Right ventricle myocardium superior (tissue), 1 donor: ENCODE measurements around the gene NDOR1. TPM values are rescaled to one million over a fixed set of nuclear protein-coding genes. Genes with fewer than 3 reads are reported as not detected.
A peak's percentile ranks its signal among the peaks of the same experiment; 100 is the strongest.

Source experiments
- ATAC-seq: fragments of 200-7000 bp; cut with Tn5 transposase; one replicate; pipeline ENCODE4 v1.9.1; 2020; ENCODE audit warnings: mild to moderate bottlenecking; ENCODE audit not compliant: poor library complexity
- DNase-seq: peaks from one replicate; pipeline ENCODE4 v3.0.0-alpha.2; 2020
- intact Hi-C: fragments of 100-400 bp; cut with DNase I; formaldehyde crosslinking; loops from one replicate; pipeline ENCODE4 v1.11.2; 2022
- total RNA-seq: library from RNA; stranded (reverse); fragmentation: NEBNext Ultra II Directional; extraction: Animal tissue kit (Norgen Biotek cat#: 25700); gene quantifications from one replicate; pipeline ENCODE4 v1.2.1, GENCODE V29; 2021
- donor health status: DM: no; HTN: yes; CAD: no; lungs with severe emphysema.

The NDOR1 gene
- total RNA-seq, 1 donor from 2014 or later, result 5.5 TPM

DNA sequence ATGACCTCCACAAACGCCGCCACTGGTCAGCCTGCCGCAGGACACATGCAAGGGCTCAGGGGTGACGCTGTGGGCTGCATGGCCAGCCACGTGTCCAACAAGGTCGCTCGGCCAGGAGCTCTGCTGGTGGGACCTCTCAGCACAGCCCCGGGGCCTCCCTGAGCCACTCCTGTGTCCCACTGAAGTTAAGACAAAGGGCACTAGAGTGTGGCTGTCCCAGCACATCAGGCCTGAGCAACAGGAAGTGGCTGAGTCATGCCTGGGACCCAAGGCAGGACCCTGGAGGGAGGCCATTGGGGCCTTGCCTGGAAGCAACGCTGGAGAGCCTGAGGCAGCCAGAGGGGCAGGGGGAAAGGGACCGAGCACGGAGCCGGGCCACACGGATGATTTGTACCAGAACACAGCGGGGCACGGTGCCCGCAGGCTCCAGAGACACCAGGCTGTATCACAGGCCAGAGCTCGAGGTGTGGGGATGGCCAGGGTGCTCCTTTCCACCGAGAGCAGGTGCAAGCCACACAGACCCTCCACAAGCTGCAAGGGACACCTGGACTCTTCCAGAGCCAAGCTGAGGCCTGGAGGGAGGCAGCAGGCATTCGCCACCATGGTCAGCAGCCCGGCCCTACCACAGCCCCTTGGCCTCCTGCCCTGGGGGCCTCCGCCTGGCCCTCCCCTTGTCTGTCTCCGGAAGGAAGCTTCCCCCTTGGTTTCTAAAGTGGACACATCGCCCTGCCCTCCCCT, 27.1 kb upstream of the NDOR1 start:
- DNase-seq, result no peak
- no peak for ATAC-seq
- intact Hi-C loops, result no loop called here

DNA sequence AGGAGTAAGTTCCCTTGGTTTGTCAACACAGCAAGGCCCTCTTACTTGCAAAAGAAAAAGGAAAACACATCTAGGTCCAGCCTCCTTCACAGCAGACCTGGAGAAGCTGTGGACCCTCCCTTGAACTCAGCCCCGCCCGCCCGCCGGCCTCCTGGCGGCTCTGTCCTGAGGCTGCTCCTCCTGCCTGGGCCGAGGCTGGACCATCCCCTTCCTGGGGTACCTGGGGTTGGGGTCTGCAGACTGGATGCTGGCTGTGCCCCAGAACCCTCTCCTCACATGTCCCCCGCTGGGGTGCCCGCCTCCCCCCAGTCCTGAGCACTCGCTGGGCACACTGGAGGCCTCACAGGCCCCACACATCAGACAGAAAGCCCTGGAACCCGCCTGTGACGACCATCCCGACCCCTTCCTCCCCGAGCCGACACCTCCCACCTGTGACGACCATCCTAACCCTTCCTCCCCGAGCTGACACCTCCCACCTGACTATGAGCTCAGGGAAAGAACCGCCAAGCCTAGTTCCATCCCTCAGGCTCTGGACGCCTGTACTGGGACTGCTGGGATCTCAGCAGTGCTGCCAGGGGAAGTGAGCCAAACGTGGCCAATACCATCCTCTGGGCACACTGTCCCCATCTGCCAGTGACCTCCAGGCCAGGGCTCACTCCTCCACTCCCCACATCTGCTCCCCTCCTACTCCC, 26.4 kb upstream of the NDOR1 start:
- no peak for DNase-seq
- no peak for ATAC-seq
- intact Hi-C loops, result no loop called here

DNA sequence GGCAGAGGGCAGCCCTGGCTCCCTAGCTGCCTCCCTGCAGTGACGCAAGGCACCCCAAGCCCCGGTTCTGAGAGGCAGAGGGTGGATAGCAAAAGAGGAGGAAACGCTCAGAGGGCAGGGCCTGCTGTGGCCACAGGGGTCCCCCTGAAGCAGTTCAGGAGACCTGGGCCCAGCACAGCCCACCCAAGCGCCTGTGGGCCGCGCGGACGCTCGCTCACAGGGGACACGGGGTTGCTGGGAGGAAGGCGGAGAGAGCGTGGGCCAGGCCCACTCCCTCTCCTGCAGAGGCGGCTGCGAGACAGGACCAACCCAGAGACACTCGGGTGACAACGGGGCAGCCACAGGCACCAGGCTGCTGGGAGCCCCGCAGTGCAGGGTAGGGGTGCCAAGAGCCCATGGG, 25.7 kb upstream of the NDOR1 start:
- no peak for ATAC-seq
- DNase-seq, result no peak
- intact Hi-C loops, result no loop called here

DNA sequence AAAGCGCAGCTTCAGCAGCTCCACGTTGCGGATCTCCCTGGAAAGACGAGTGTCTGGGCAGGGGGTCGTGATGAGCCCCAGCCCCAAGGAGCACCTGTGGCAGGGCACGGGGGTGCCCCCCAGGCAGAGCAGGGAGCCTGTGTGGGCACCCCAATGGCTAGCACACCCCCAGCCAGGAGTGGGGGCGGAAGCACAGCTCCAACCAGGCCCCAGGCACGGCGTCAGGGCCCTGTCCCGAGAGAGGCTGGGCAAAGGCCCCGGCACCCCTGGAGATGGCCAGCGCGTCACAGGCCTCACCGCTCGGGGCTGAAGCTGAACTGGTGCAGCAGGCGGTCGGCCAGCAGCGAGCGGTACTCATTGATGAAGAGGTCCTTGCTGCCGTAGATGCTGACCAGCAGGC, 25.0 kb upstream of the NDOR1 start:
- intact Hi-C loops, result no loop called here
- DNase-seq (no peak), ATAC-seq (no peak)

DNA sequence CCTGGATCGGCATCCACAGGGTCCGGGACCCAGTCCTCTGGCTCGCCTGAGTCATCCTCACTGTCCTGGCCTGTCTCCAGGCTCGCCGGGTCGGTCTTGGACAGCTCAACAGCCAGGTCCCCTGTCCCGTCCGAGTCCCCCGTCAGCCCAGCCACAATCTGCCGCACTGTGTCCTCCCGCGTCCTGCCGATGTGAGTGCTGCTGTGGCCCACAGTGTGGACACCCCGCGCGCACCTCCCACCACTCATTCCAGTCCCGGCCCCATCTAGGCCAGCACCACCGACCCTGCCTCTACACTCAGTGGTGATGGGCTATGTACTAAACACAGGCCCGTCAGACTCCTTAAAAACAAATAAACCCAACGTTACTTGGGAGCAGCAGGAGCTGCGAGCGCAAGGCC, 23.8 kb upstream of the NDOR1 start:
- no peak for ATAC-seq
- intact Hi-C loops, result no loop called here
- no peak for DNase-seq

DNA sequence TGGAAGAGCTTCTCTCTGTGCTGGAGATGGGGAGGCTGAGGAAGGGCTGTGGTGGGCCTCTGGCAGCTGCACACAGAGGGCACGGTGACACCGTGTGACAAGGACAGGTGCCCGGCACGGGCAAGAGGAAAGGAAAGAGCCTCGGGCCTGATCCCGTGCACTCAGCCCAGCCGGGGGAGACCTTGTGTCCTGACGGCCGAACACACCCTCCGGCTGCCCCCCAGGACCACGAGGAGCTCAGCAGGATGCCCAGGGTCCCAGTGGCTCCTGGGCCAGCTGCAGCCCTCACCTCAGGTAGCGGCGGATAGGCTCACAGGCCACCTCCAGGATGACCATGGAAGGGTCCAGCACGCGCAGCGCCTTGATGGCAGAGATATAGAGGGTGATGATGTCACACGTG, 22.7 kb upstream of the NDOR1 start:
- ATAC-seq, result no peak
- DNase-seq, result no peak
- intact Hi-C loops, result no loop called here

DNA sequence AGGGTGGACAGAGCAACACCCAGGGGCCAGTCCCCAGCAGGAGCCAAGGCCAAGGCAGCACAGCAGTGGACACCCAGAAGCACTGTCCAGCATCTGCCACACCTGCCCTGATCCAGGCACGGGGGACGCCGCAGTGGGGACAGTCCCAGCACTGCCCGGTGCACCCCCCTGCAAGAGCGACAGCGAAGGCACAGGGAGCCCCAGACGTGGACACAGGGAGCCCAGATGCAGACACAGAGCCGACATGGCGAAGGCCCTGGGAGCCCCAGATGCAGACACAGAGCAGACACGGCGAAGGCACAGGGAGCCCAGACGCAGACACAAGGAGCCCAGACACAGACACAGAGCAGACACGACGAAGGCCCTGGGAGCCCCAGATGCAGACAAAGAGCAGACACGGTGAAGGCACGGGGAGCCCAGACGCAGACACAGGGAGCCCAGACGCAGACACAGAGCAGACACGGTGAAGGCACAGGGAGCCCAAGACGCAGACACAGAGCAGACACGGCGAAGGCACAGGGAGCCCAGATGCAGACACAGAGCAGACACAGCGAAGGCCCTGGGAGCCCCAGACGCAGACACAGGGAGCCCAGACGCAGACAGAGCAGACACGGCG, 21.4 kb upstream of the NDOR1 start:
- ATAC-seq, result no peak
- intact Hi-C loops, result no loop called here
- no peak for DNase-seq

DNA sequence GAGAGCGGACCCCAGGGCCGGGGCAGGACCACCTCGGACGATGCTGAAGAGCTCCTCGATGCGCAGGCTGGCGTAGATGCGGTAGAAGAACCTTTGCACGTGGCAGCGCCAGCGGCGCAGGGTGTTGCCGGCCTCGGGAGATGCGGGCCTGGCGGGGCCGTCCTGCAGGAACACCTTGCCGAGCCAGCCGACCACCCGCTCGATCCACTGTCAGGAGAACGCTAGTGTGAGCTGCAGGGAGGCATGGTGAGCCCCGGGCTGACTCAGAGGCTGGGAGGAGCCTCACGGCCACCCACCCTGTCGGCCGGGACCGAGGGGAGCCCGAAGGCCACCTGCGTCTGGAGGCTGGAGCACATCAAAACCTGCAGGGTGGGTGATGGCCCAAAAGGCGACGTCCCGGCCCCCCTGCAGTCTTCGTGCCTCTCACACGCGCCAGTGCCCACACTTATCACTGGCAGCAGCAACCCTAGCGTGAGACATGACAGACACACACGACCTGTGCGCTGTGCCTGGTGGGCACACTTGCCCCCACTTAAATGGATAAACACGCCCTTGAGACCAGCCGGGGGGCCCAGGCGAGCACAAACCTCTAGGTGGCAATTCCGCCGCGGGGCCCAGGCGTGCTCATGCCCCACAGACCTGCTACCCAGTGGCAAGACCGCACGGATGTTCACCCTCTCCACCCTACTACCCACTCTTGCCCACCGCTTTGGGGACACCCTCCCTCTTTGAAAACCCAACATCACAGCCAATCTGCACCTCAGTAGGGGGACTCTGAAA, 20.4 kb upstream of the NDOR1 start:
- ATAC-seq, result no peak
- intact Hi-C loops, result no loop called here
- DNase-seq, result no peak

DNA sequence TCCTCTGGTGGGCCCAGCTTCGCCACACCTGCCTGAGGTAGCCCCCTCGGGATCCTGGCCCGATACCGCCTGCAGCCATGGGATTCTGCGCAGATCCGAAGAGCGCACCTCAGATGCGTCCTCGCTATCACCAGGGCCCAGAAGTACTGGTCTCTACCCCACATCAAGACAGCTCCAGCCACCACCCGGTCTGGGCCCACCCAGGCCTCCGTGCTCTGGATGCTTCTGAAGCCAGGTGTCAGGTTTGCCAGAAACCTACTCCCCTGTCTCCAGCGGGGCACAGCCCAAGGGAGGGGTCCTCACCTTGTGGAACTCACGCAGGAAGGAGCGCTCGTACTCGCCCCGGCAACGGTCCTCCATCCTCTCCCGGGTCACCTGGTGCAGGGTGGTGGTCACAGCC, 19.6 kb upstream of the NDOR1 start:
- intact Hi-C loops, result no loop called here
- ATAC-seq (no peak), DNase-seq (no peak)

DNA sequence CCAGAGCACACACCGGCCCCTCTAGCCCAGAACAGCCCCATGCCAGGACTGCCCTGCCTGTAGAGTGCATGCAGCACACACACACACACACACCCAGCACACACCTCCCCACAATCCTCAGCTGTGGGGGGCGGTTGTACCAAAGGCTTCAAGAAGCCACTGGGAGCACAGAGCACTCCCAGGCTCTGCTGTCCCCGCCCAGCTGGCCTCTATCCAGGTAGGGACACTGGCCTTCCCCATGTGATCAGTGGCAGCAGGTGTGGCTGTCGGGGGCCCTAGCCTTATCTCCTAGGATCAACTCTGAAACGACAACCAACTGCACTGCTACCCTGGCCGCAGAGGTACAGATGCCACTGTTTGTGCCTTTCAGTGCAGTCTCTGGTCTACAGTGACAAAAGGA, 19.1 kb upstream of the NDOR1 start:
- intact Hi-C loops, result no loop called here
- DNase-seq, result no peak
- no peak for ATAC-seq

DNA sequence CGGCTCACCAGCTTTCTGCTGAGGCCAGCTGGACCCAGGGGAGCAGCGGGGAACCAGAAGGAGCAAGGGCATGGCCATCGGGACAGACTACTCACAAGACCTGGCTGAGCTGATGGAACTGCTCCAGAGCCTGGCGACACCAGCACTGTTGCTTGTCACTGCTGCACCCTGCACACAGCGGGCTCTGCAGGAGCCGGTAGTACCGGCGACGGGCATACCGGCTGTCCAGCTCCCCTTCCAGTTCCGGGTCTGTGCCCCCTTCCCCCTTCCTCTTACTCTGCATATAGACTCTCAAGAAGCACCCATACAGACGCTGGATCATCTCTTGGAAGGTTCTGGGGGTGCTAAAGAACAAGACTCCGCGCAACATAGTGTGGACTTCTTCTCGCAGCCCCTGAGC, 18.1 kb upstream of the NDOR1 start:
- no peak for DNase-seq
- intact Hi-C loops, result no loop called here
- ATAC-seq, result no peak

DNA sequence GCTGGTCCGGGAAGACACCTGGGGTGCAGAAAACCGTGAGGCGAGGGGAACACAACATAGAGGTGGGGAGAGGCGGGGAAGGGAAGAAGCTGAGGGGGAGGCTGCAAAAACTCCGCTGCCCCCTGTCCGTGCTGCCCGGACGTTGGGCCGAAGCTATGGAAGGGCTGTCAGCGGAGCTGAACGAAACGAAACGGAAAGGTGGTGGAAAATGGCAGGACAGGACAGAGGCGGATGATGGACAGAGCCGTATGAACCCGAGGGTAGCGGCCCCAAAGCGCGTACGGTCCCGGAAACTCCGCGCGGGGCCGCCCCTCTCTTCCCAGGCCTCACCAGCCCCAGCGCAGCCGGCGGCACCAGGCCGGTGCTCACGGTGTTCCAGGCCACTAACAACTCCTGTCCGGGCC, 17.4 kb upstream of the NDOR1 start:
- intact Hi-C loops, result no loop called here
- ATAC-seq (peak; percentile 21), DNase-seq (no peak)

DNA sequence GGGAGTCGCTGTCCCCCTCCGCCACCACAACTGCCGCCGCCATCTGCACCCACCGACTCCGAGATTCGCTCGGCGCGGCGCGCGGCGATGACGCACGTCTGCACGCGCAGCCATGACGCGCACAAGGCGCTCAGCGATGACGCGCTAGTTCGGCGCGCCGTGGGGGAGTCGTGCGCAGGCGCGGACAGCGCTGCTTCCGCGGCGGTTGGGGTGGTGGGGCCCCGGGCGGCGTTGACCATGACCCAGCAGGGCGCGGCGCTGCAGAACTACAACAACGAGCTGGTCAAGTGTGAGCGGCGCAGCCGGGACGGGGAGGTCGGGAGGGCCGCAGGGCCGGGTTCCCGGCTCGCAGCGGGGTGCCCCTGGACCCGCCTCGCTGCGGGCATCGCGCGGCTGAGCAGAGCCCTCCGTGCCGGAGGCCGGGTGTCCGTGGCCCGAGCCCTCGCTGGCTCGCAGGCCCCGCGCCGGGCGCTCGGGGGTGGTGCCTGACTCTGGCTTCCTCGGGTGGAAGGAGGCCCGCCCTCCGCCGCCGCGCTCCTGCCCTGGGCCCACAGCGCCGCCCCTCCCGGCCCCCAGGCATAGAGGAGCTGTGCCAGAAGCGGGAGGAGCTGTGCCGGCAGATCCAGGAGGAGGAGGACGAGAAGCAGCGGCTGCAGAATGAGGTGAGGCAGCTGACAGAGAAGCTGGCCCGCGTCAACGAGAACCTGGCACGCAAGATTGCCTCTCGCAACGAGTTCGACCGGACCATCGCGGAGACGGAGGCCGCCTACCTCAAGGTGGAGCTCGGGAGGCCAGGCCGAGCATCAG, 16.8 kb upstream of the NDOR1 start, which contains the start of the genes ANAPC2 and SSNA1:
Gene ANAPC2, minus strand, starts transcription at position 71 of the 807 bp plus-strand sequence. Its CDS starts 28 bp downstream, at position 43.
Gene SSNA1, plus strand, starts transcription at position 187 of the 807 bp plus-strand sequence. Its CDS starts 51 bp downstream, at position 238.
- ATAC-seq (peak; percentile 93), DNase-seq (peak; percentile 96)
- intact Hi-C loops, result no loop called here

DNA sequence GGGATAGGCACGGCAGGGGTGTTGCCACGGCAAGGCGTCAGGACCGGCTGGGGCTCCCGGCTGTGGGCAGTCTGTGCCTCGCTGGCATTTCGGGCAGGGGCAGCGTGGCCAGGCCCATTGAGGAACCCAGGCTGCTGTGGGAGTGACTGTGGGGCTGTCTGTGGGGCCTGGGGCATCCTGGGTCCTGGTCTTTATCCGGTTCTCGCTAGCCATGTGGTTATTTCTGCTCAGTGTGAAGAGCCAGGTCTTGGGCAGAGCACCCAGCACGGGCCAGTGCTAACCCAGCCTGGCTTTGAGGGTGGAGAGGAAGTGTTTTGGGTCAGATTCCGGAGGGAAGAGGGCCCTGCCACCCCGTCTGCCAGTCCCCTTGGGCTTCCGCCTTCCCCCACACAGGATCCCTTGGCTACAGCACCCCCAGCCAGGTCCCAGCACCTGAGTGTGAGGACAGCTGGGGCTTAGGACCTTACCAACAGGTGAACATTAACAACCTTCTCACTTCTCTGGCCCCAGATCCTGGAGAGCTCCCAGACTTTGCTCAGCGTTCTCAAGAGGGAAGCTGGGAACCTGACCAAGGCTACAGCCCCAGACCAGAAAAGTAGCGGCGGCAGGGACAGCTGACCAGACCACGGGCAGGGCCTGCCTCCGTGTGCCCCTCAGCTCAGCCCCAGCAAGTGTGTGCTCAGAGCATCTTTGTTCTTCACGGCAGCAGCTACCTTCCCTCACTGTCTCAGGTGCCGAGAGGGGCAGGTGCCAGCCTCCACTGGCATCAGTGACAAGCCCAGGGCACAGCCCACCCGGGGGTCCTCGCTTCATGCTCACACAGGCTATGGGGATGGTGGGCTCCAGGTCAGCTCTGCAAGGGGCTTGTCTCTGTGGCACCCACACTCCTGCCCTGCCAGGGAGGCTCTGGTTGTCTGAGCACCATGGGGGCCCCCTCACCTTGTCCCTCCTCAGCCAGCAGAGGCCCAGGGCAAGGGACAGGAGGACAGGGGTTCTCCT, 15.9 kb upstream of the NDOR1 start:
- ATAC-seq, result no peak
- no peak for DNase-seq
- intact Hi-C loops, result loop anchor here (5.0 kb wide), 1 partner anchor 38 kb away; the partner anchor contains the start of genes CYSRT1 and RNF224

DNA sequence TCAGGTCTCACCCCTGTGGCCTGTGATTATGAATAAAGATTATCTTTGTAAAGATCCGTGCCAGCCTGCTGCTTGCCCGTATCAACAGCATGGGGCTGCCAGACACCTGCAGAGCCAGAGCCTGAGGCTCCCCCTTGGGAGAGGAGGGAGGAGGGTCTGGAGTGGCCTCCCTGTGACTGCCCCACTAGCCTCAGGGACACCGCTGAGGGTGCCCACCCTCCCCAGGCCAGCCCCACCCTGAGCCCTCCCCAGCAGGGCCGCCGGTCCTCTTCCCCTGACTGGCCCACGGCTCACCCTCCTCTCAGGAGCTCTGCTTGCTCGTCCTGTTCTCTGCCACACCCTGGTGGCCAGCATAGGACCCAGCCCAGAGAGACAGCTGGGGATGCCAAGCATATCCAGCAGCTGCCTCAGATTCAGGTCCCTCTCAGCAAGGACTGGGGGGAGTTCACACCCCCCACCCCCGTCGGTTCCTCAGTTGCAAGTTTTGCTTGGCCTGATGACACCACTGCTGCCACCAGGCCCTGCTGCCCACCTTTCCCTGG, 15.1 kb upstream of the NDOR1 start:
- ATAC-seq (no peak), DNase-seq (no peak)
- intact Hi-C loops, result loop anchor here (5.0 kb wide), 1 partner anchor 37 kb away; the partner anchor contains the start of genes CYSRT1 and RNF224

DNA sequence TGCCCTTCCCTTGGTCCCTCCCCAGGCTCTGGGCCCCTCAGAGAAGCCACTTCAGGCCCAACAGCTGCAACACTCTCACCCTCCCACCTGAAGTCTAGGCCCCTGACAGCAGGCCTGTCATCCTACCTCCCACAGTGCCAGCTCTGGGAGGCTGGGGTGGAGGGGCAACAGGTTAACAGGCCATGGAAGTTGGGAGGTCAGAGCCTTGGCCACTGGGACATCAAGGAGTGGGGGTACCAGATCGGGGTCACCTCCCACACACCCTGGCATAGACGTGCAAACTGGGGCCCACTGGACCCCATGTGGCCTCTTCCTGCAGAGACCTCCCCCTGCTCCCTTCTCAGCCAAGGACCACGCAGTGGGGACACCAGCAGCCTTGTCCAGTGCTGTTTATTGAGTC, 14.3 kb upstream of the NDOR1 start:
- DNase-seq, result no peak
- intact Hi-C loops, result loop anchor here (5.0 kb wide), 1 partner anchor 36 kb away; the partner anchor contains the start of genes CYSRT1 and RNF224
- ATAC-seq, result no peak
